Choroid plexus epithelial cell (primary cell): ENCODE results near the gene FAM210B.
A peak's percentile ranks its signal among the peaks of the same experiment; 100 is the strongest.
"Not testable (repeated sequence)": the region's sequence is repeated elsewhere in the genome, so short reads cannot be mapped to it uniquely, and the experiment has no call there.

Experiments used
- DNase-seq: peaks from one replicate; pipeline ENCODE4 v3.0.0-alpha.2; 2010; ENCODE audit warnings: low read depth
- H3K4me3 ChIP-seq: 2 replicates; pipeline ENCODE4 v1.5.1; 2011; ENCODE audit warnings: low read depth, mild to moderate bottlenecking, control low read depth, low read length, moderate library complexity
- TF ChIP-seq, protein P1 (sequence below): conservative IDR thresholded peaks from 2 replicates; pipeline ENCODE4 v1.5.1; 2011; ENCODE audit warnings: low read depth, mild to moderate bottlenecking, control low read depth, inconsistent platforms, low read length, moderate library complexity

The FAM210B gene

DNA sequence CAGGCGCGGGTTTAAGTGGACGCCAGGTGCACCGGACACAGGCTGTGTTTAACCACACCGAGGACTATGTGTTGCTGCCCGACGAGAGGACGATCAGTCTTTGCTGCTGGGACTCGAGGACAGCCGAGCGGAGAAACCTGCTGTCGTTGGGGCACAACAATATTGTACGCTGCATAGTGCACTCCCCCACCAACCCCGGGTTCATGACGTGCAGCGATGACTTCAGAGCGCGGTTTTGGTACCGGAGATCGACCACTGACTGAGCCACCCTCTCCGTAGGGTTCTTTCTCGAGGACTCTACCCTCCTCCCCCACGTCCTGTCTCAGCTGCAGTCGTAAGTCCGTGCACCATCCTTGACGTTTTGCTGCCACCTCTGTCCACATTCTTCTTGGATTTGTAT lies 44.7 kb downstream of the FAM210B start:
- DNase-seq, result no peak
- no peak overlapping the region for H3K4me3 ChIP-seq
- TF ChIP-seq, protein P1, sequence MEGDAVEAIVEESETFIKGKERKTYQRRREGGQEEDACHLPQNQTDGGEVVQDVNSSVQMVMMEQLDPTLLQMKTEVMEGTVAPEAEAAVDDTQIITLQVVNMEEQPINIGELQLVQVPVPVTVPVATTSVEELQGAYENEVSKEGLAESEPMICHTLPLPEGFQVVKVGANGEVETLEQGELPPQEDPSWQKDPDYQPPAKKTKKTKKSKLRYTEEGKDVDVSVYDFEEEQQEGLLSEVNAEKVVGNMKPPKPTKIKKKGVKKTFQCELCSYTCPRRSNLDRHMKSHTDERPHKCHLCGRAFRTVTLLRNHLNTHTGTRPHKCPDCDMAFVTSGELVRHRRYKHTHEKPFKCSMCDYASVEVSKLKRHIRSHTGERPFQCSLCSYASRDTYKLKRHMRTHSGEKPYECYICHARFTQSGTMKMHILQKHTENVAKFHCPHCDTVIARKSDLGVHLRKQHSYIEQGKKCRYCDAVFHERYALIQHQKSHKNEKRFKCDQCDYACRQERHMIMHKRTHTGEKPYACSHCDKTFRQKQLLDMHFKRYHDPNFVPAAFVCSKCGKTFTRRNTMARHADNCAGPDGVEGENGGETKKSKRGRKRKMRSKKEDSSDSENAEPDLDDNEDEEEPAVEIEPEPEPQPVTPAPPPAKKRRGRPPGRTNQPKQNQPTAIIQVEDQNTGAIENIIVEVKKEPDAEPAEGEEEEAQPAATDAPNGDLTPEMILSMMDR, result no peak

DNA sequence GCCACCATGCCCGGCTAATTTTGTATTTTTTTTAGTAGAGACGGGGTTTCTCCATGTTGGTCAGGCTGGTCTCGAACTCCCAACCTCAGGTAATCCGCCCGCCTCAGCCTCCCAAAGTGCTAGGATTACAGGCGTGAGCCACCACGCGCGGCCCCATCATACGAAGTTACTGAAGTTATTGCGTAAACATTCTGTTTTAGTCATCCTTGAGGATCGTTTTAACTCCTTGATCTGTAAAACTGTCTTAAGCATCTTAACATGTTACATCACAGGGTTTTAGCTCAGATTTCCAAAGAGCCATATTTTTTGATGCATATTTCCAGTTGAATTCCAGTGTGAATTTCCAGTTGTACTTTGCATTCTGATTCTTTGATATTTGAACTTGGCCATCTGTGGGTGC lies 46.6 kb downstream of the FAM210B start:
- H3K4me3 ChIP-seq, DNase-seq: not testable (repeated sequence)

DNA sequence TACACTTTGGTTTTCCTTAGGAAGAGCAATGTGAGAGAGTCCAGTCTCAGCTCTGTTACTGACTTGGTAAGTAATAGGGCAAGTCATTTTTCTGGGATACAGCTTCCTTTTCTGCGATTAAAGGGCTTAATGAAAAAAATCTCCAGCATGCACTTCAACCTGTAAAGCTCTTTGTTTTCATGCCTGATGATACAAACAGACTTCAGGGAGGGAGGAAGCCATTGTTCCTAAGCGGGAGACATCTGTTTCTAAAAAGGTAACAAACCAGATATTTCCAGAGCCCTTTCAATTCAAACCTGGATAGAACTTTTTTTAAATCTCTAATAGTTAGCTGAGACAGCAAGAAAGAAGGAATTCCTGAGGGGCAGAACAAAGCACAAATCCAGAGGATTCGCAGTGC lies 48.1 kb downstream of the FAM210B start:
- H3K4me3 ChIP-seq, result no peak overlapping the region
- TF ChIP-seq, protein P1, result no peak
- no peak for DNase-seq

DNA sequence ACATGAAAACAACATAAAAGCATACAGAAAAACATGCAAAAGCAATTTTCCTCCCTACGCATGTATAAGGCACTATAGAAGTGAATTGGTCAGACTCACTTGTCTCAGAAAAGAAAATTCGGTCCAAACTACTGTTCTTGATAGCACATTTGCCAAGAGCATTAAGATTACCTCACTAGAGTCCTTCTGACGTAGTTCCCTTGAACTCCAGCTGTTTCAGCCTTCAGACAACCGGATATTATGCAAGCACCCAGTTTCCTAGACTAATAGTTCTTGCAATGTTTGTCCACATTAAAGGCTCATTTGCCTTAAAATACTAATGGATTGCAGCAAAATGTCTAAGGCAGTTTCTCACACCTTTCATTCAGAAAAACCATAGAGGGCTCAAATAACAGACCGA lies 50.7 kb downstream of the FAM210B start:
- TF ChIP-seq, protein P1, result no peak
- DNase-seq, result peak; percentile 98
- no peak overlapping the region for H3K4me3 ChIP-seq

DNA sequence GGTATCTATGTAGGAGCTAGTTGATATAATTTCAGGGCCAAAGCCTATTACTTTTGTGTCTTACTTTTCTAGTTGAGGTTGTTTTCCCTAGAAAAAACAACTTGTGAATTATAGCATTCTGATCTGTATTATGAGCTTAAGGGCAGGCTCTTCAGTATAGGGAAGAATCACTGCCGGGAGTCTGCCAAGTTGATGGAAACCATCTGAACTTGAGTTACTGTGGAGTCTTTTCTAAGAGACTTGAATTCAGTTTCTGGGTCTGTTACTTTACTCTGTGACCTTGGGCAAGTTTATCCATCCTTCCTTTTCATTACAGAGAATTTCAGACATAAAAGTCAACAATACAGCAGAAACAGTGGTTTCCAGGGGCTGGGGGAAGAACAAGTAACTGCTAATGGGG lies 51.2 kb downstream of the FAM210B start:
- TF ChIP-seq, protein P1, result no peak
- no peak for DNase-seq
- H3K4me3 ChIP-seq, result no peak overlapping the region

DNA sequence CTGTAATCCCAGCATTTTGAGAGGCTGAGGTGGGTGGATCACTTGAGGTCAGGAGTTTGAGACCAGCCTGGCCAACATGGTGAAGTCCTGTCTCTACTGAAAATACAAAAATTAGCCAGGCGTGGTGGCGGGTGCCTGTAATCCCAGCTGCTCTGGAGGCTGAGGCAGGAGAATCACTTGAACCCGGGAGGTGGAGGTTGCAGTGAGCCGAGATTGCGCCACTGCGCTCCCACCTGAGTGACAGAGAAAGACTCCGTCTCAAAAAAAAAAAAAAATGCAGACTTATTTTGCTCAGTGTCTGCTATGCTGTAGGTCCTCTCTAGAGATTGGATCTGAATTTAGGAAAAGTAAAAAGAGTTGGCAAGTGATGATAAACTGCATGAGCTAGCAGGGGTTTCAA lies 52.5 kb downstream of the FAM210B start:
- not testable (repeated sequence) for DNase-seq
- H3K4me3 ChIP-seq, result peak overlapping the region; percentile 62

DNA sequence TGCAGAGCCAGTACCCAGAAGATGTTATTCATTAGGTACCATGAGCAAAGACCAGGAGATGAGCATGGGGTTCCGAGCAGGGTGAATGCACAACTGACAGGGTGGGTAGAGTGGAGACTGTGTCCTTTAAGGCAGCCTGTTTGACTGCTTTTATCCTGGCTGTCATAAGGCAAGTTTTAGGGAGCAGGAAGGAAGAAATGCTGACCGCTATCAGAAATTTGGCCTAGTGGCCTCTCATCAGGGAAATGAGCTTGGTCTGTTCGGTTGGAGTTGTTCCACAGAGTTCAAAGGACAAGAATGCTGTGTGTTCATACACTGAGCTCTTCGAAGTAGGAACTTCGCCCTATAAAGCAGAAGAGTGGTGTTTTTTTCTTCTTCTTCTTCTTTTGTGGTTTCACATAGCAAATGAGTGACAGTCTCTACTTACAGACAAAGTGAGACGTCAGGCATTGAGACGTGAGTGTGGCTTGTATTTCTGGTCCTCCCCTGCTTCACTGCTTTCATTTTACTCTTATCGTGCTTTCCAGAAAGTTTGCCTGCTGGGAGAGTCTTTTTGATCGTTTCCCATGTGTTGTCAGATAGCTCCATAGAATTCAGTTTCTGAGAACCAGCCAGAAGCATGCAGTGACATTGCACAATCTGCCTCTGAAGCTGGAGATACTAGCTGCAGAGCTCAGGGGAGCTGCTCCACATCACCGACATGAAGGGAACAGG lies 53.1 kb downstream of the FAM210B start, which contains the start of gene CASS4:
CASS4 (plus strand) TSS at position 502 of the 714 bp plus-strand sequence; CDS start at position 701, 199 bp downstream.
- DNase-seq, result peak; percentile 96
- TF ChIP-seq, protein P1, result peak; percentile 7
- peak within 1 kb of the TSS; percentile 62 for H3K4me3 ChIP-seq

DNA sequence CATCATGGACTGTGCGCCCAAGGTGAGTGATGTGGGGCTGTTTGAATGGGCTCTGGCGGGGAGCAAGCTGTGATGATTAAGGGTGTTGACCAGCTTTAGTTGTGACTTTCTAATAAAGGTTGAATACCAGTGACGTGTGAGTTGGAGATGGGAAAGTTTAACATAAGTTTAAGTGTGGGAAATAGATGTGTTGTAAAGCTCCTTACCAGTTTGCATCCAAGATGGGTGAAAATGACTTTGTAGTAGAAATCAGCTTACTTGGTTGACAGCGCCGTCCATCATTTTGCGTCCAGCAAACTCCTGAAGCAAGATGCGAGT lies 53.7 kb downstream of the FAM210B start:
- peak overlapping the region; percentile 62 for H3K4me3 ChIP-seq
- no peak for DNase-seq
- TF ChIP-seq, protein P1, result no peak
